GM12872 (cell line): Measurements from ENCODE around the gene LSP1.

Experiments
- TF ChIP-seq, protein P1 (sequence below): IDR thresholded peaks from 3 replicates; pipeline ENCODE4 v1.5.1; 2011; ENCODE audit warnings: low read depth, mild to moderate bottlenecking, low read length, moderate library complexity; ENCODE audit not compliant: insufficient read depth

The LSP1 gene

DNA sequence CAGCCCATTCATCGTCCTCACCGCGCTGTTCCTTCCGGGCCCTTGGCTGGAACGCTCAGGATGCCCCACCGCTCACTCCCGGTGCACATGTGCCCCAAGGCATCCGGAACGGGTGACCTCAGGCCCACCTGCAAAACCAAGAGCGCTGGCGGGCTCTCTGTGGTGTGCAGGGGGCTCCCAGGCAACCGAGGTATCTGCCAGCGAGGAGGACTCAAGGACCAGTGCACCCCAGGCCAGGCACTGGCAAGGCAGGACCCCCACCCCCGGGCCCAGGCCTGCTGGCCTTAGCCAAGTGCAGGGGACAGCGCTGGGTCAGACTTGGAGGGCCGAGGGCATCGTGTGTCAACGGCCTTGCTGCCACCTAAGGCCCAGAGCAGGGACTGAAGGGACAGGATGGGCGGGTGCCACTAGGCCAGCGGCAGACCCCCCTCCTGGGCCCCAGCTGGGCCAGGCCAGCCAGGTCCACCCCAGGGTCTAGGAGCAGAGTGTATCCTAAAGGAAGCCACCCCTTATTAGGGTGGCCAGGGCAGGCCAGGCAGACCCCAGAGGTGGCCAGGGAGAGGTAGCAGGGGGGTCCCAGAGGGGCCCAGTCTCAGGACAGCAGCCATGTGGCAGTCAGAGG is 75.1 kb downstream of the LSP1 start:
- TF ChIP-seq, protein P1, sequence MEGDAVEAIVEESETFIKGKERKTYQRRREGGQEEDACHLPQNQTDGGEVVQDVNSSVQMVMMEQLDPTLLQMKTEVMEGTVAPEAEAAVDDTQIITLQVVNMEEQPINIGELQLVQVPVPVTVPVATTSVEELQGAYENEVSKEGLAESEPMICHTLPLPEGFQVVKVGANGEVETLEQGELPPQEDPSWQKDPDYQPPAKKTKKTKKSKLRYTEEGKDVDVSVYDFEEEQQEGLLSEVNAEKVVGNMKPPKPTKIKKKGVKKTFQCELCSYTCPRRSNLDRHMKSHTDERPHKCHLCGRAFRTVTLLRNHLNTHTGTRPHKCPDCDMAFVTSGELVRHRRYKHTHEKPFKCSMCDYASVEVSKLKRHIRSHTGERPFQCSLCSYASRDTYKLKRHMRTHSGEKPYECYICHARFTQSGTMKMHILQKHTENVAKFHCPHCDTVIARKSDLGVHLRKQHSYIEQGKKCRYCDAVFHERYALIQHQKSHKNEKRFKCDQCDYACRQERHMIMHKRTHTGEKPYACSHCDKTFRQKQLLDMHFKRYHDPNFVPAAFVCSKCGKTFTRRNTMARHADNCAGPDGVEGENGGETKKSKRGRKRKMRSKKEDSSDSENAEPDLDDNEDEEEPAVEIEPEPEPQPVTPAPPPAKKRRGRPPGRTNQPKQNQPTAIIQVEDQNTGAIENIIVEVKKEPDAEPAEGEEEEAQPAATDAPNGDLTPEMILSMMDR = no peak

DNA sequence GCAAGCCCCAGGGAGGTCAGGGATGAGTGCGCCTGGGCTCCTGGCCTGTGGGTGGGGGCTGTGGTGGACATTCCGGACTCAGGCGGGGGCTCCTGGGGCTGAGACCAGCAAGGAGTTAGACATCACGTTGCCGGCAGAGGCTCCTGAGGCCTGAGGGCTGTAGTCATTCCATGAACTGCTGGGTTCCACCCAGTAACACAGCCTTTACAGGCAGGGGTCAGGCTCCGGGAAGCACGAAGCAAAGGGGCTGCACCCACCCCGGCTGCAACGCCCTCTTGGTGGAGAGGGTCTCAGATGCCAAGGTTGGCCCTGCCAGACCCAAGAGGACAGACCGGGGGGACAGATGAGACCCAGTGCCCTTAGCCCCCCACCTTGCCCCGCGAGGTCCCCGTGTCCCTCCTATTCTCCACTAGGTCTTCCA is 75.6 kb downstream of the LSP1 start:
- TF ChIP-seq, protein P1 = no peak

DNA sequence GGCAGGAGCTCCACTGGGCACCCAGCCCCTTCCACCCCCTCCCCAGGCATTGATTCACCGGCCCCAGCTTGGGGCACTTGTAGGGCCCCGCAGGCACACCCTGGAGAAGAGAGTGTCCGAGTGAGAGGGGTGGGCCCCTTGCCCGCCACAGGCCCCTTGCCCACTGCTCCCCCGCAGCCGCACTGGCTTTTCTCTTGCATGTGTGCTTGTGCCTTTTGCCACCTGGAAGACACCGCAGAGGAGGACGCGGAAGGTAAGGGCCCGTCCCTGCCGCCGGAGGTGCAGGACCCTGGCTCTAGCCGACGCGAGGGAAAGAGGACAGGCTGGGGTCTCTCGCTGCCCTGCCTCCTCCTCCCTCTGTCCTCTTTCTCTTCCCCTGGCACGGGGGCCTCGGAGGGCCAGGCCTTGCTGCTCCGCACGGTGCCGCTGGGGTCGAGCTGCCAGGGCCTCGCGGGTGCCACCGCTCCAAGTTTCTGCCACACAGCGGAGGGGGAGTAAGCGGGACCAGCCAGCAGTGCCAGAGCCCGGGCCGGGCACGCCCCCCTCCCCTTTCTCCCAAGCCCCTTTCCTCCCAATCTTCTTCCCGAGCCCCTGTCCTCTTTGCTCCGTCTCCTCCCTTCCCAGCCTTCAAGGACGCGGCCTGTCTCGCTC is 76.1 kb downstream of the LSP1 start:
- TF ChIP-seq, protein P1 = no peak

DNA sequence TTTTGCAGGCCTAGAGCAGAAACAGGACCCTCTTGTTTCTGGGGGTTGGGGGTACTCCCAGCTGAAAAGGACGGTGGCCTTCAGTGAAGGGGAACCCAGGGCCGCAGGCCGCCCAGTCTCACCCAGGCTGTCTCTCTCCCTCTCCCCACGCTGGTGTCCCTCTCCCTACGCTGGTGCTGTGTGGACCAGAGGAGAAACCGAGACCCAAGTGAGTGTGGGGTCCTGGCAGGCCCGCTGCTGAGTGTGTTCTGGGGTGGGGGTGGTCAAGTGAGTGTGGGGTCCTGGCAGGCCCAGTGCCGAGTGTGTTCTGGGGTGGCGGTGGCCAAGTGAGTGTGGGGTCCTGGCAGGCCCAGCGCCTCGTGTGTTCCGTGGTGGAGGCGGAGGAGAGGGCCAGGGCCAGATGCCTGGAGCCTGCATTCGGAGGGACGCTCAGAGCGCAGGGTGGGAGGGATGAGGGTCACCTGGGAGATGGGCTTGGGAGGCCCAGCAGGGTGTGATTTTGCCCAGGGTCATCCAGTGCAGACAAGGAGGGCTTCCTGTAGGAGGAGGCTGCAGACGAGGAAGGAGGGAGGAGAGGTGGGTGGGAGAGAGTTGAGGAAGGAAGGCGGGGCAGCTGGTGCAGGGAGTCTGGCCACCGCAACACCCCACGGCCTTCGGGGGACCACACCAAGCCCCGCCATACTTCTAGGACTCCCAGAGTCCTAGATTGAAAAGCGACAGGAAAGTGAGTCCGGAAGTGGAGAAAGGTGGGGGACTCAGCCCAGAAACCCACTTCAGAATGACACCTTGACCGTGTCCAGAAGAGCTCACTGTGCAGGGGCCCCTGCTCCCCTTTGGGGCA is 77.0 kb downstream of the LSP1 start:
- TF ChIP-seq, protein P1 = no peak

DNA sequence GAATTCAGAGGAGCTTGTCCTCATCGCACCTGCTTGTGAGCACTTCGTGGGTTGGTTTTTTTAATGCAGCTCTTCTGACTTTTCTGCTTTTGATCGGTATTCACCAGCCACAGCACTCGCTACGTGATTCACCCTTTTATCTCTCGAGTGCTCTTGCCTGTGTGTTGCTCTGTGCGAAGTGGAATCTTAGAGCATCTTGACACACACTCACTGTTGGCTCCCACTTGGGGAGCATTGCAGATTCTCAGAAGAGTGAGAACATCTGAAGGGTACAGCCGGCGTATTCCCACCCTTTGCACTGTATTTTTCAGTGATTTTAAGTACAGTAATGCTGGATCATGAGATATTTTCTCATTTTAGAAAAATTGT is 77.6 kb downstream of the LSP1 start:
- TF ChIP-seq, protein P1 = no peak

DNA sequence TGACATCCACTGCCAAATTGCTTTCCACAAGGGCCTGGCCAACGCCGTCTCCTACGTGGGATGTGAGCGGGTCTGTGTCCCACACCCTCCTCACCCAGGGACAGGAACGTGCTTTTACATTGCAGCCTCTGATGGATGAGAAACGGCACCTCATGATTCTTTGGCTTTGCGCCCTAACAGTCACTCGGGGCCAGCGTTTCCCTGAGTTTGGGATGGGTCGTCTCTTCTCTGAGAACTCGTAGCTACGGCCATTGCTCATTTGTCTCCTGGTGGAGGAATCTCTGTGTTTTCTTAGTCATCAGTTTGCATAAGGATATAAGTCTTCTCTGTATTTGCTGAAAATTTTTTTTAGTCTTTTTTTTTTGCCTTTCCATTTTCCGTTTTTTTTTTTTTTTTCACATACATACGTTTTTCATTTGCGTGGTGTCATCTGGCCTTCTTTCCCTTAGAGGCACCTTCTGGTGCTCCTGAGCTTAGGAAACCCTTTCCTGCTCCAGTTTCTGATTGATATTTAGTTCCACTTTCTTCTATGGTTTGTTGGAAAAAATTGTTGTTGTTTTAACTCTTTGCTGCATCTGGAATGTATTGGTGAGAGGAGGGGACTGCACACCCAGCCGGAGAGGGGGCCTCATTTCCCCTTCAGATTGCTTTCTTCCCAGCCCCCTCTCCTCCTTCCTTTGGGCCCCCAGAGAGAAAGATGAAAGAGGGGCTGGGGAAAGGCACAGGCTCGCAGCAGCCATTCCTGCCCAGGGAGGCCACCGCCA is 78.6 kb downstream of the LSP1 start:
- TF ChIP-seq, protein P1 = no peak

DNA sequence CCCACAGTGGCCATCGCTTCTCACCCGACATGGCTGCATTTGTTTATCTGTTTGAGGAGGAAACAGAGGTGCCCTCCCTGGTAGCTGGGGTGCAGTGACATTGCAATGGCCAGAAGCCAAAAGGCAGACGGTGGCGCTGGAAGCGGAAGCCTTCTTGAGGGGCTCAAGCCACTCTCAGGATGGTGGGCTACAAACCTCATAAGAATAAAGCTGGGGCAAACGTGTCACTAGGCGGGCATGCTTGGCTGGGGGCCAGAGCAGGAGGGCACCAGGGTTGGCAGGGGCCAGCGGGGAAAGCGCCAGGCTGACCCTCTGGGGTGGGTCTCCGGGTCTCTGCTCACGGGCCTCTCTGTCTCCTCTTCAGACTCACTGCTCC is 79.2 kb downstream of the LSP1 start:
- TF ChIP-seq, protein P1 = no peak
